Mucosa of gallbladder (tissue), 1 donor: ENCODE data around the gene LGALS7. TPM values are rescaled to one million over a fixed set of nuclear protein-coding genes. Genes with fewer than 3 reads are reported as not detected.
"Not testable (repeated sequence)": the region's sequence is repeated elsewhere in the genome, so short reads cannot be mapped to it uniquely, and the experiment has no call there.

Experiments used
- DNase-seq: peaks from one replicate; pipeline ENCODE4 v3.0.0-alpha.2; 2020; ENCODE audit warnings: low spot score
- total RNA-seq: library from RNA; stranded (reverse); gene quantifications from one replicate; pipeline ENCODE4 v1.2.1, GENCODE V29; 2021
- donor health status: DM: no; HTN: no; CAD: no.

Gene LGALS7
- total RNA-seq, 1 donor from 2014 or later: not detected

- no peak for DNase-seq
Measured at GRCh38 chr19:38774181-38774950, 1.0 kb upstream of the LGALS7 start.

GRCh38 chr19:38771569-38771968 lies 1.7 kb downstream of the LGALS7 start:
- not testable (repeated sequence) for DNase-seq

GRCh38 chr19:38770949-38771275 lies 2.4 kb downstream of the LGALS7 start:
- not testable (repeated sequence) for DNase-seq

- not testable (repeated sequence) for DNase-seq
Measured at GRCh38 chr19:38770228-38770948, 2.9 kb downstream of the LGALS7 start.

- DNase-seq: peak; percentile 87
Measured at GRCh38 chr19:38769635-38770211, 3.6 kb downstream of the LGALS7 start.

- DNase-seq: no peak
Measured at GRCh38 chr19:38766276-38767047, 6.9 kb downstream of the LGALS7 start.

GRCh38 chr19:38765214-38765613 lies 8.1 kb downstream of the LGALS7 start:
- no peak for DNase-seq

- DNase-seq: peak; percentile 38
Measured at GRCh38 chr19:38763795-38764220, 9.5 kb downstream of the LGALS7 start.

GRCh38 chr19:38761884-38762389 lies 11.4 kb downstream of the LGALS7 start:
- not testable (repeated sequence) for DNase-seq

- DNase-seq: not testable (repeated sequence)
Measured at GRCh38 chr19:38760805-38761517, 12.4 kb downstream of the LGALS7 start.

GRCh38 chr19:38759590-38760003 lies 13.7 kb downstream of the LGALS7 start:
- peak; percentile 92 for DNase-seq

- not testable (repeated sequence) for DNase-seq
Measured at GRCh38 chr19:38754196-38754595, 19.1 kb downstream of the LGALS7 start.

GRCh38 chr19:38753783-38754182 lies 19.5 kb downstream of the LGALS7 start:
- DNase-seq: not testable (repeated sequence)

GRCh38 chr19:38745316-38745715 lies 28.0 kb downstream of the LGALS7 start:
- no peak for DNase-seq

GRCh38 chr19:38744874-38745273 lies 28.4 kb downstream of the LGALS7 start:
- no peak for DNase-seq

- DNase-seq: no peak
Measured at GRCh38 chr19:38744298-38744681, 29.0 kb downstream of the LGALS7 start, which contains the start of gene CAPN12. TSS of gene CAPN12 (minus strand) at chr19:38744474. CDS start at chr19:38744165, 309 bp downstream.

- no peak for DNase-seq
Measured at GRCh38 chr19:38743394-38744297, 29.7 kb downstream of the LGALS7 start.

- DNase-seq: no peak
Measured at GRCh38 chr19:38742906-38743305, 30.4 kb downstream of the LGALS7 start.

- no peak for DNase-seq
Measured at GRCh38 chr19:38742296-38742695, 31.0 kb downstream of the LGALS7 start.

GRCh38 chr19:38741670-38742069 lies 31.6 kb downstream of the LGALS7 start:
- DNase-seq: no peak
